Calu3 (cell line): ENCODE measurements around the gene IQGAP1. TPM values are rescaled to one million over a fixed set of nuclear protein-coding genes. Genes with fewer than 3 reads are reported as not detected.

Source experiments
- Bru-seq: library from RNA; stranded (reverse); fragments of 400-500 nt; gene quantifications from one replicate; lab custom pipeline; 2021; lab: Mats Ljungman, UMichigan
- BruChase-seq, 2 experiments: library from RNA; stranded (reverse); fragments of 400-500 nt; gene quantifications; one replicate each; lab custom pipeline; 2021; lab: Mats Ljungman, UMichigan
- BruUV-seq: library from RNA; stranded (reverse); fragments of 400-500 nt; replicated peaks from 2 replicates; lab custom pipeline; 2021; lab: Mats Ljungman, UMichigan
- CTCF ChIA-PET: fragments of 300-600 bp; sonication (Branson Sonifier 250); formaldehyde crosslinking; loops from one replicate; lab custom pipeline; 2022; ENCODE audit warnings: antibody characterized with exemption; lab: Charles Lee
- DNase-seq: peaks from one replicate; pipeline ENCODE4 v3.0.0; 2022
- H3K27ac Mint-ChIP-seq: one replicate; pipeline ENCODE4 v1.8.0; 2022; ENCODE audit warnings: mixed read lengths; ENCODE audit not compliant: unreplicated experiment
- H3K27me3 Mint-ChIP-seq: one replicate; pipeline ENCODE4 v1.8.0; 2022; ENCODE audit warnings: mixed read lengths; ENCODE audit not compliant: unreplicated experiment
- H3K36me3 Mint-ChIP-seq: one replicate; pipeline ENCODE4 v1.8.0; 2022; ENCODE audit warnings: mild to moderate bottlenecking, moderate library complexity, mixed read lengths; ENCODE audit not compliant: insufficient read depth, unreplicated experiment
- H3K4me1 Mint-ChIP-seq: one replicate; pipeline ENCODE4 v1.8.0; 2022; ENCODE audit warnings: mild to moderate bottlenecking, low read depth, mixed read lengths; ENCODE audit not compliant: unreplicated experiment
- H3K4me3 Mint-ChIP-seq: one replicate; pipeline ENCODE4 v1.8.0; 2022; ENCODE audit warnings: mild to moderate bottlenecking, low read depth, moderate library complexity, mixed read lengths; ENCODE audit not compliant: unreplicated experiment
- H3K9me3 Mint-ChIP-seq: one replicate; pipeline ENCODE4 v1.8.0; 2022; ENCODE audit warnings: low read depth, mixed read lengths; ENCODE audit not compliant: unreplicated experiment
- intact Hi-C: fragments of 100-400 bp; cut with micrococcal nuclease; formaldehyde crosslinking; loops from one replicate; pipeline ENCODE4 v1.10.0; 2022; ENCODE audit not compliant: unreplicated experiment
- long read RNA-seq: library from polyadenylated mRNA; stranded (forward); transcript quantifications from one replicate; pipeline ENCODE4 v2.0.0, GENCODE V29; 2022
- total RNA-seq: library from RNA; stranded (reverse); gene quantifications from 2 replicates; pipeline ENCODE4 v1.2.3, GENCODE V29; 2022
- TF ChIP-seq, protein P1 (sequence below): fragments of 200-600 bp; IDR thresholded peaks from one replicate; pipeline ENCODE4 v1.8.0; 2022; ENCODE audit warnings: antibody characterized with exemption; ENCODE audit not compliant: unreplicated experiment

Gene IQGAP1
- total RNA-seq (193 and 206 TPM in 2 replicates), Bru-seq, nascent RNA (percentile 94 among the genes with signal in this experiment), BruChase-seq, experiment 1, labeled RNA remaining after a 6-hour chase (percentile 96 among the genes with signal in this experiment), BruChase-seq, experiment 2, labeled RNA remaining after a 2-hour chase (percentile 91 among the genes with signal in this experiment)
- long read RNA-seq, full-length matches to known transcripts: 39 of 79 reads
- long read RNA-seq, partial matches to known transcripts: 13 of 79 reads
- long read RNA-seq, other reads (novel, unspliced or antisense): 27 of 79 reads

DNA sequence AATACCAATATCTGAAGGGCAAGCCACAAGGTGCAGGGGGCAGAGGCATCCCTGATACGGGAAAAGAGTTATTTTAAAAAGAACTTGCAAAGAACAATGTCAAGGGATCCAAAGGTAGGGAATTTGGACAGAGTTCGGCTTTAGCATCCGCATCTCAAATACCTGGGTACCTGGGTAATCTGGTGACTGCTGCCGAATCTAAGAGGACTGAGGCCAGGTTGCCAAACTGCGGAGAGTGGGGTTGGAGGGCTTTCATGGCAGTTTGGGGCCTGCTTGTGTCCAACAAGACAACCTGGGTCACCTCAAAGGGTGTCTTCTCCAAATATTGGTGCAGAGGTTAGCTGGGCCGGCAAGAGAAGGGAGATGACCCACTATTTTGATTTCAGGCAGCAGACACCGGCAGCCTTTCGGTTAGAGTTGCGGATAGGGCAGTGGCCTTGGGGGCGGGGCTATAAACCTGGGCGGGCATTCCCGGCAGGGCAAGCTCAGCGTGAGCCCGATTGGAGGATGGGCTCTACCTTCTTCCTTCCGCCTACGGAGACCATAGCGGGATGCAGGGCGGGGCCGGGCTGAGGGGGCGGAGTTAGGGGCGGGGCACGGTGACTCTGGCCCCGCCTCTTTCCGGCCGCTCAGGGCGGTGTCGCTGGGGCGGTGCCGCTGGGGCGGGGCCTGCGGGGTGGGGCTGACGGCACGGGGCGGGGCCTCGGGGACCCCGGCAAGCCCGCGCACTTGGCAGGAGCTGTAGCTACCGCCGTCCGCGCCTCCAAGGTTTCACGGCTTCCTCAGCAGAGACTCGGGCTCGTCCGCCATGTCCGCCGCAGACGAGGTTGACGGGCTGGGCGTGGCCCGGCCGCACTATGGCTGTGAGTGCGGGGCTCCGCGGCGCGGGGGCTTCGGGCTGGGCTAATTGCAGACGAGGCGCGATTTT, at the start of gene IQGAP1:
Gene IQGAP1, plus strand, starts transcription at position 709 of the 928 bp plus-strand sequence. Its CDS starts 100 bp downstream, at position 809.
- peak; percentile 99 for DNase-seq
- peaks cover 55% of the 10 kb centered on the region for H3K36me3 Mint-ChIP-seq
- TF ChIP-seq, protein P1, sequence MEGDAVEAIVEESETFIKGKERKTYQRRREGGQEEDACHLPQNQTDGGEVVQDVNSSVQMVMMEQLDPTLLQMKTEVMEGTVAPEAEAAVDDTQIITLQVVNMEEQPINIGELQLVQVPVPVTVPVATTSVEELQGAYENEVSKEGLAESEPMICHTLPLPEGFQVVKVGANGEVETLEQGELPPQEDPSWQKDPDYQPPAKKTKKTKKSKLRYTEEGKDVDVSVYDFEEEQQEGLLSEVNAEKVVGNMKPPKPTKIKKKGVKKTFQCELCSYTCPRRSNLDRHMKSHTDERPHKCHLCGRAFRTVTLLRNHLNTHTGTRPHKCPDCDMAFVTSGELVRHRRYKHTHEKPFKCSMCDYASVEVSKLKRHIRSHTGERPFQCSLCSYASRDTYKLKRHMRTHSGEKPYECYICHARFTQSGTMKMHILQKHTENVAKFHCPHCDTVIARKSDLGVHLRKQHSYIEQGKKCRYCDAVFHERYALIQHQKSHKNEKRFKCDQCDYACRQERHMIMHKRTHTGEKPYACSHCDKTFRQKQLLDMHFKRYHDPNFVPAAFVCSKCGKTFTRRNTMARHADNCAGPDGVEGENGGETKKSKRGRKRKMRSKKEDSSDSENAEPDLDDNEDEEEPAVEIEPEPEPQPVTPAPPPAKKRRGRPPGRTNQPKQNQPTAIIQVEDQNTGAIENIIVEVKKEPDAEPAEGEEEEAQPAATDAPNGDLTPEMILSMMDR: no peak
- no peaks in the 10 kb centered on the region for H3K27me3 Mint-ChIP-seq
- peaks cover 38% of the 10 kb centered on the region for H3K4me1 Mint-ChIP-seq
- intact Hi-C loops: no loop called here
- no TSS peak for BruUV-seq
- peak within 1 kb of the TSS; percentile 74 for H3K4me3 Mint-ChIP-seq
- peak within 1 kb of the TSS; percentile 75 for H3K27ac Mint-ChIP-seq
- H3K9me3 Mint-ChIP-seq: no peaks in the 10 kb centered on the region
- CTCF ChIA-PET: interaction anchor here (0.6 to 2.4 kb wide), 16 partner anchors 9 to 655 kb away, joined by 3 to 27 read pairs (median 5); no protein-coding TSS in a partner anchor

DNA sequence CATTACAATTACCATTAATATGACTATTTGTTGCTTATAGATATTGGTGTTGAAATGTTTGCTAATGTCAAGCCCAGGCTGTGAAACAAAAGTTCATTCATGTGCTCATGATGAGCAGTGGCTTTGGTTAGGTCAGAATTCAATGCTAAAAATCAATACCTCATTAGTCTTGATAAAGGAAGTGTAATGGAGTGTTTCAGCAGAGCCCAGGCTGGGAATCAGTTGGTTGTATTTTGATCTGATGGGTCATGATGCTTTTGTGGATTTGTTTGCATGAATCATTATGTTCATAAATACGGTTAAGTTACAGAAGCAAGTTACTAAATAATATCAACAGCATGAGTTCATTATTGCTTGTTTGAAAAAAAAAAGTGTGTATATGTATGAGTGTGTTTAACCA, 49.5 kb upstream of the IQGAP1 start:
- intact Hi-C loops: loop anchor here (5.0 kb wide), 2 partner anchors 74 to 139 kb away; no protein-coding TSS in a partner anchor
- Mint-ChIP-seq H3K4me3 (no peak overlapping the region), H3K27ac (no peak overlapping the region), H3K9me3 (no peaks in the 10 kb centered on the region), H3K4me1 (peaks cover 44% of the 10 kb centered on the region), H3K27me3 (no peaks in the 10 kb centered on the region), H3K36me3 (no peaks in the 10 kb centered on the region)
- CTCF ChIA-PET: no interaction called here
- no TSS peak for BruUV-seq
- TF ChIP-seq, protein P1: no peak
- no peak for DNase-seq

- no peaks in the 10 kb centered on the region for H3K9me3 Mint-ChIP-seq
- DNase-seq: peak; percentile 80
- CTCF ChIA-PET: interaction anchor here (0.6 kb wide), 1 partner anchor 468 kb away, joined by 3 read pairs; no protein-coding TSS in a partner anchor
- intact Hi-C loops: no loop called here
- peaks cover 3% of the 10 kb centered on the region for H3K27me3 Mint-ChIP-seq
- H3K36me3 Mint-ChIP-seq: no peaks in the 10 kb centered on the region
- BruUV-seq: no TSS peak
- TF ChIP-seq, protein P1: no peak
- H3K4me1 Mint-ChIP-seq: peaks cover 36% of the 10 kb centered on the region
- H3K4me3 Mint-ChIP-seq: no peak overlapping the region
- H3K27ac Mint-ChIP-seq: no peak overlapping the region
Measured at GRCh38 chr15:90340345-90340744, 47.7 kb upstream of the IQGAP1 start.

DNA sequence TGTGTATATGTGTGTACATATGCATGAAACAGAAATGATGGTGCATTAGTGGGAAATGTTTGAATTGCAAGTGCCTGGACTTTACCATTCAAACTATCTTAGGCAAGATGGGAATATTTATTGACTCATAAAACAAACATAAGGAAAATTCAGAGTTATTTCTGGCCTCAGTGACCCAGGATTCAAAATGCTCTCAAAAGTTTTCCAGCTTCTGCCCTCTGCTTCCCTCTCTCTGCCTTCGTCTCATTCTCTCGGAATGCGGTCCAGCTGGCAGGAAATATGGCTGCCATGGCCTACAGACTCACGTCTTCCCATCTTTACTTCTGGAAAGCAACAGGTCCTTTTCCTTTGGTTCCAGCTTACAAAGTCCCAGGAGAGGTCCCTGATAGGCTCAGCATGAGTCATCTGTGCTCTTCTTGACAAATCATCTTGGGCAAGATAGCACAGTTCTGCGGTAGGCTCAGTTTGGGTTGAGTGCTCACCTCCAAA, 44.7 kb upstream of the IQGAP1 start:
- Mint-ChIP-seq H3K4me3 (no peak overlapping the region), H3K9me3 (no peaks in the 10 kb centered on the region), H3K4me1 (peaks cover 35% of the 10 kb centered on the region), H3K27me3 (peaks cover 24% of the 10 kb centered on the region), H3K36me3 (no peaks in the 10 kb centered on the region), H3K27ac (no peak overlapping the region)
- CTCF ChIA-PET: interaction anchor here (0.6 to 1.0 kb wide), 3 partner anchors 9 to 93 kb away, joined by 4 to 6 read pairs (median 4); no protein-coding TSS in a partner anchor
- intact Hi-C loops: no loop called here
- BruUV-seq: no TSS peak
- TF ChIP-seq, protein P1: no peak
- no peak for DNase-seq
